ENCODE data around the gene RGL1. TPM values are rescaled to one million over a fixed set of nuclear protein-coding genes. Genes with fewer than 3 reads are reported as not detected.

The RGL1 gene
- total RNA-seq, 4 donors from 2014 or later, result 57.3 to 81.8 (median 68.1) TPM

DNA sequence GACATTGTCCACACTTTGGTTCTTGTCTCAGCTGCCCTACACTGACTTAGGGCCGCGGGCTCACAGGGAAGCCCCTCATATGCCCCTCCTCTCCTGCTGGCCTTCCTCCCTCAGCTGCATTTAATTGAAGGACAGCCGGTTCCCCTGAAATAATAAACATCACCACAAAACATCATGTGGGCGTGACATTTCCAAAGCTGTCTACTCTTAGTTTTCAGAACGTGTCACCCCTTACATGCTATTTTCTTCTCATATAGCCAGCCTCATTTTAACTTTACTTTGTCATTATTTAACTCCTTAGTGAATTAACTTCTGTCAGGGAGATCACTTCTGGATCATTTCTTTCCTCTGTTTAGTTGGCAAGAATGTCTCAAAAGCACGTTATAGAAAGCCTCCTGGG lies 129.4 kb downstream of the RGL1 start:
- TF ChIP-seq EP300 (IDR thresholded peaks at IDR 0.05), result no peak
- no peak for TF ChIP-seq POLR2A (IDR thresholded peaks at IDR 0.05)
- TF ChIP-seq, protein P1, sequence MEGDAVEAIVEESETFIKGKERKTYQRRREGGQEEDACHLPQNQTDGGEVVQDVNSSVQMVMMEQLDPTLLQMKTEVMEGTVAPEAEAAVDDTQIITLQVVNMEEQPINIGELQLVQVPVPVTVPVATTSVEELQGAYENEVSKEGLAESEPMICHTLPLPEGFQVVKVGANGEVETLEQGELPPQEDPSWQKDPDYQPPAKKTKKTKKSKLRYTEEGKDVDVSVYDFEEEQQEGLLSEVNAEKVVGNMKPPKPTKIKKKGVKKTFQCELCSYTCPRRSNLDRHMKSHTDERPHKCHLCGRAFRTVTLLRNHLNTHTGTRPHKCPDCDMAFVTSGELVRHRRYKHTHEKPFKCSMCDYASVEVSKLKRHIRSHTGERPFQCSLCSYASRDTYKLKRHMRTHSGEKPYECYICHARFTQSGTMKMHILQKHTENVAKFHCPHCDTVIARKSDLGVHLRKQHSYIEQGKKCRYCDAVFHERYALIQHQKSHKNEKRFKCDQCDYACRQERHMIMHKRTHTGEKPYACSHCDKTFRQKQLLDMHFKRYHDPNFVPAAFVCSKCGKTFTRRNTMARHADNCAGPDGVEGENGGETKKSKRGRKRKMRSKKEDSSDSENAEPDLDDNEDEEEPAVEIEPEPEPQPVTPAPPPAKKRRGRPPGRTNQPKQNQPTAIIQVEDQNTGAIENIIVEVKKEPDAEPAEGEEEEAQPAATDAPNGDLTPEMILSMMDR (IDR thresholded peaks at IDR 0.05), result no peak
- WGBS, 2 donors, result 38 to 49% methylated on average over 6 of the region's 6 CpGs
- H3K36me3 ChIP-seq, result peaks cover 0 to 6% (median 0%) of the 10 kb centered on the region in 3 donors
- DNase-seq (ENCODE audit: low spot score in 2 of 2), result no peak
- no peaks in the 10 kb centered on the region for H3K9me3 ChIP-seq
- peaks cover 0 to 25% (median 0%) of the 10 kb centered on the region in 4 donors for H3K4me1 ChIP-seq
- H3K4me3 ChIP-seq, result no peak overlapping the region
- no peak overlapping the region for H3K27ac ChIP-seq
- H3K27me3 ChIP-seq, result no peaks in the 10 kb centered on the region

DNA sequence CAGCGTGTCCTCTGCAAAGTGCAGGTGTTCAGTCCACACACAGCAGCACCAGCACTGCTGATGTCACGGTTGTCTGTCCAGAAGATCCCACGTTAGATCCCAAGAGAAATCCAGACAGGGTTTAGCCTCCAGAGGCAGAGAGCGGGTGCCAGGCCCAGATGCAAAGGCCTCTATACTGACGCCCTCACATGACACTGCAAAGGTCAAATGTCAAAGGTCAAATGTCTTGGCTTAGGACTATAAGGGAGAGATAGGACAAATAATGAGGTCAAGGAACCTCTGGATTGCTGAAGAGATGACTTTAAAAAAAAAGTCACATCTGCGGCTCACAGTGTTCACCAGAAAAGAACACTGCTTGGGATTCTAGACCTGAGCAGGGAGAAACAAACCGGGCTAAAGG lies 131.1 kb downstream of the RGL1 start:
- Histone ChIP-seq H3K27me3 (no peaks in the 10 kb centered on the region), H3K27ac (no peak overlapping the region), H3K36me3 (no peaks in the 10 kb centered on the region), H3K4me3 (no peak overlapping the region), H3K9me3 (no peaks in the 10 kb centered on the region), H3K4me1 (peaks cover 0 to 25% (median 0%) of the 10 kb centered on the region in 4 donors)
- DNase-seq (ENCODE audit: low spot score in 2 of 2), result no peak
- WGBS, 2 donors, result 77 to 86% methylated on average over 7 of the region's 7 CpGs
- TF ChIP-seq EP300 (IDR thresholded peaks at IDR 0.05), result no peak
- no peak for TF ChIP-seq POLR2A (IDR thresholded peaks at IDR 0.05)
- TF ChIP-seq, protein P1 (IDR thresholded peaks at IDR 0.05), result no peak

DNA sequence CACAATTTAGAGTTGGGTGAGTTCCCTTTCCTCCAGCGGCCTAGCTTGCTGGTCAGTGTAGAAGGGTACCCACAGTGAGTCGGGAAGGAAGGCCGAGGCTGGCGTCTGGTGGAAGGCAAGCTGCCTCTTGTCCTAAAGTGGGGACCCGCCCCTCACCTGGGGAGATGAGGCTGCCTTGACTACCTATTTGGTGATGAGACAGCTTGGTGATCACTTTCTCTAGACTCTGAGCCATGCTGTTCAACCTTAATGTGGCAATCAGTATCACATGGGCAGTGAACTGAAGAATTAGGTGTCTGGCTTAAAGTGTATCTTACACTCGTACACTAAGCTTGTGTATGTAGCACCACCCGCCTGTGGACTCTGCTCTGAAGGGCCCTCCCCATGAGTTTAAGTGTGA lies 131.9 kb downstream of the RGL1 start:
- Histone ChIP-seq H3K4me1 (peaks cover 0 to 21% (median 0%) of the 10 kb centered on the region in 4 donors), H3K27ac (no peak overlapping the region), H3K4me3 (no peak overlapping the region), H3K9me3 (no peaks in the 10 kb centered on the region), H3K36me3 (no peaks in the 10 kb centered on the region), H3K27me3 (no peaks in the 10 kb centered on the region)
- no peak for TF ChIP-seq POLR2A (IDR thresholded peaks at IDR 0.05)
- no peak for TF ChIP-seq EP300 (IDR thresholded peaks at IDR 0.05)
- TF ChIP-seq, protein P1 (IDR thresholded peaks at IDR 0.05), result no peak
- 77 to 81% methylated on average over 7 of the region's 7 CpGs for WGBS, 2 donors
- no peak for DNase-seq (ENCODE audit: low spot score in 2 of 2)

DNA sequence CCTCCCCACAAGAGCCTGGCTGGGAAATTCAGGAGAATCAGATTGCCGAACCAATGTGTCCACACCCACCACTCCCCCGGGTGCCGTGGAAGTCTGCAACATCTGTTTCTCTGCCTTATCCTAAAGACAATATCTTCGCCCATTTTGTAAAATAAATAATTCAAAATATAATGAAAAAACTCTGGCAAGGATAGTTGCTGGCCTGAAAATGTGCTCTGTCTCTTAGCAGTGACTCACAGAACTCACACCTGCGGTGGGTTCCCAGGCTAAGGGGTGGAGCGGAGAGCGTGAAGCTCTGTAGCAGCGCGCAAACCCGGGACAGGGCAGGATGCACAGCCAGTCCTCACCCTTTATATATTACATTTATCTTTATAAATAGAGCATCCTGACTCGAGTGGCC lies 132.7 kb downstream of the RGL1 start:
- Histone ChIP-seq H3K27ac (no peak overlapping the region), H3K4me3 (no peak overlapping the region), H3K36me3 (no peaks in the 10 kb centered on the region), H3K27me3 (no peaks in the 10 kb centered on the region), H3K4me1 (peaks cover 0 to 13% (median 0%) of the 10 kb centered on the region in 4 donors), H3K9me3 (no peaks in the 10 kb centered on the region)
- DNase-seq (ENCODE audit: low spot score in 2 of 2), result no peak
- WGBS, 2 donors, result 67 to 88% methylated on average over 11 of the region's 11 CpGs
- TF ChIP-seq POLR2A (IDR thresholded peaks at IDR 0.05) (no peak), EP300 (IDR thresholded peaks at IDR 0.05) (no peak)
- TF ChIP-seq, protein P1 (IDR thresholded peaks at IDR 0.05), result no peak

DNA sequence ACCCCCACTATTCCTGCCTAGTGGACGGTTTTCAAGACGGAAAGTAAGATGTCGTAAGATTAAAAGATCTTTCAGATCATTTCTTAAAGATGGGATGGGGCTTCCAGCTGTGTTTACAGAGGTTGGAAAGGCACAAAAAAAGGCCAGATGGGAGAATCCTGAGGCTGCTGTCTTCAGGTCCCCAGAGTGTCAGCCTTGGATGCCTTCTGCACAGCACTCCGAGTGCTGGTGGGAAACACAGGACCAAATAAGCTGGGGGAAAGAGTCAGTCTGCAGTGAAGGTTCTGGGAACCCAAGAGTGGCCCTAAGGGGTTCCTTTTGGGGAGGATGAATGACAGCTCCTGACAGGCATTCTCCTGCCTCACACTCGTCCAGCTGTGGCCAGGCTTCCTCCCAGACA lies 136.1 kb downstream of the RGL1 start:
- no peaks in the 10 kb centered on the region for H3K9me3 ChIP-seq
- WGBS, 2 donors, result 65 to 77% methylated on average over 5 of the region's 5 CpGs
- H3K36me3 ChIP-seq, result no peaks in the 10 kb centered on the region
- H3K4me1 ChIP-seq, result no peaks in the 10 kb centered on the region
- TF ChIP-seq EP300 (IDR thresholded peaks at IDR 0.05) (no peak), POLR2A (IDR thresholded peaks at IDR 0.05) (no peak)
- TF ChIP-seq, protein P1 (IDR thresholded peaks at IDR 0.05), result no peak
- H3K4me3 ChIP-seq, result no peak overlapping the region
- H3K27me3 ChIP-seq, result no peaks in the 10 kb centered on the region
- no peak for DNase-seq (ENCODE audit: low spot score in 2 of 2)
- no peak overlapping the region for H3K27ac ChIP-seq

Data from tibial nerve (tissue), 4 donors.